IMR-90 (cell line): ENCODE measurements around the gene C14orf119. TPM values are rescaled to one million over a fixed set of nuclear protein-coding genes. Genes with fewer than 3 reads are reported as not detected.

Experiments used
- ATAC-seq: fragments of 200-7000 bp; cut with Tn5 transposase; 2 replicates; pipeline ENCODE4 v1.9.1; 2020; ENCODE audit warnings: low read depth, mild to moderate bottlenecking, moderate library complexity
- BruUV-seq: library from RNA; stranded (reverse); fragments of 400-500 nt; replicated peaks from 2 replicates; lab custom pipeline; 2021; lab: Mats Ljungman, UMichigan
- CTCF ChIA-PET: fragments of 300-600 bp; formaldehyde crosslinking; extraction: SDS; loops from one replicate; lab custom pipeline; 2021; ENCODE audit warnings: antibody characterized with exemption; lab: Yijun Ruan, JAX
- POLR2A ChIA-PET: fragments of 300-600 bp; sonication (Branson Sonifier 250); formaldehyde crosslinking; loops from one replicate; lab custom pipeline; 2022; ENCODE audit warnings: antibody characterized with exemption; ENCODE audit not compliant: unreplicated experiment; lab: Charles Lee
- DNase-seq: peaks from one replicate; pipeline ENCODE4 v3.0.0; 2013
- H2AFZ ChIP-seq: replicated peaks from 2 replicates; pipeline ENCODE3; 2013; ENCODE audit warnings: low read length, mild to moderate bottlenecking; ENCODE audit not compliant: poor library complexity
- H2AK5ac ChIP-seq: 2 replicates; pipeline ENCODE4 v1.6.1; 2013; ENCODE audit warnings: low read depth, low read length, inconsistent platforms
- H2AK9ac ChIP-seq: replicated peaks from 2 replicates; pipeline ENCODE3; 2013; ENCODE audit warnings: mild to moderate bottlenecking, low read depth, low read length, moderate library complexity; ENCODE audit not compliant: poor library complexity
- H2BK120ac ChIP-seq: 2 replicates; pipeline ENCODE4 v1.6.1; 2013; ENCODE audit warnings: low read depth, low read length, inconsistent platforms
- H2BK15ac ChIP-seq: 3 replicates; pipeline ENCODE4 v1.6.1; 2013; ENCODE audit warnings: low read depth, low read length, inconsistent platforms
- H2BK20ac ChIP-seq: 2 replicates; pipeline ENCODE4 v1.6.1; 2013; ENCODE audit warnings: low read depth, mild to moderate bottlenecking, inconsistent platforms, low read length, moderate library complexity
- H2BK5ac ChIP-seq: 2 replicates; pipeline ENCODE4 v1.6.1; 2013; ENCODE audit warnings: mild to moderate bottlenecking, low read depth, low read length, inconsistent platforms; ENCODE audit not compliant: poor library complexity, severe bottlenecking
- H3K14ac ChIP-seq: replicated peaks from 2 replicates; pipeline ENCODE4 v1.6.1; 2013; ENCODE audit warnings: low read depth, low read length, inconsistent platforms
- H3K18ac ChIP-seq: 2 replicates; pipeline ENCODE4 v1.6.1; 2013; ENCODE audit warnings: low read depth, low read length, control low read depth
- H3K23ac ChIP-seq: 2 replicates; pipeline ENCODE4 v1.6.1; 2013; ENCODE audit warnings: low read depth, low read length, inconsistent platforms
- H3K27ac ChIP-seq: 2 replicates; pipeline ENCODE4 v1.5.1; 2013; ENCODE audit warnings: mild to moderate bottlenecking, control low read depth, low read length; ENCODE audit not compliant: insufficient read depth
- H3K27me3 ChIP-seq: 2 replicates; pipeline ENCODE4 v1.6.1; 2013; ENCODE audit warnings: low read length; ENCODE audit not compliant: control insufficient read depth, insufficient read depth
- H3K36me3 ChIP-seq: 2 replicates; pipeline ENCODE4 v1.6.1; 2013; ENCODE audit warnings: low read length, mixed read lengths; ENCODE audit not compliant: control insufficient read depth, insufficient read depth
- H3K4ac ChIP-seq: 2 replicates; pipeline ENCODE4 v1.6.1; 2013; ENCODE audit warnings: low read depth, low read length, inconsistent platforms
- H3K4me1 ChIP-seq: 2 replicates; pipeline ENCODE4 v1.6.1; 2013; ENCODE audit warnings: low read length, mixed read lengths; ENCODE audit not compliant: control insufficient read depth, insufficient read depth
- H3K4me2 ChIP-seq: 2 replicates; pipeline ENCODE4 v1.6.1; 2013; ENCODE audit warnings: low read depth, mild to moderate bottlenecking, control low read depth, low read length, moderate library complexity
- H3K4me3 ChIP-seq: 2 replicates; pipeline ENCODE4 v1.5.1; 2013; ENCODE audit warnings: low read depth, mild to moderate bottlenecking, control low read depth, low read length, moderate library complexity; ENCODE audit not compliant: insufficient read depth
- H3K56ac ChIP-seq: 2 replicates; pipeline ENCODE4 v1.6.1; 2013; ENCODE audit warnings: low read length, inconsistent platforms; ENCODE audit not compliant: insufficient read depth; ENCODE audit errors: extremely low read depth
- H3K79me1 ChIP-seq, 2 experiments: 2 replicates each; pipeline ENCODE4 v1.6.1; 2013; ENCODE audit warnings: low read length in 2 of 2, inconsistent platforms in 1 of 2, low read depth in 1 of 2
- H3K9ac ChIP-seq: 2 replicates; pipeline ENCODE4 v1.6.1; 2013; ENCODE audit warnings: low read depth, low read length, control low read depth
- H3K9me1 ChIP-seq: 2 replicates; pipeline ENCODE4 v1.6.1; 2013; ENCODE audit warnings: low read length, inconsistent platforms; ENCODE audit not compliant: insufficient read depth
- H3K9me3 ChIP-seq: 2 replicates; pipeline ENCODE4 v1.6.1; 2013; ENCODE audit warnings: low read length; ENCODE audit not compliant: control insufficient read depth, insufficient read depth
- H4K20me1 ChIP-seq: 2 replicates; pipeline ENCODE4 v1.6.1; 2013; ENCODE audit warnings: low read length, inconsistent platforms; ENCODE audit not compliant: insufficient read depth
- H4K5ac ChIP-seq: 2 replicates; pipeline ENCODE4 v1.6.1; 2013; ENCODE audit warnings: mild to moderate bottlenecking, low read depth, low read length, control low read depth
- H4K8ac ChIP-seq, 2 experiments: 2 replicates each; pipeline ENCODE4 v1.6.1; 2013; ENCODE audit warnings: low read depth in 2 of 2, low read length in 2 of 2, control low read depth in 1 of 2, inconsistent platforms in 1 of 2
- H4K91ac ChIP-seq: 2 replicates; pipeline ENCODE4 v1.6.1; 2013; ENCODE audit warnings: low read depth, low read length, inconsistent platforms; ENCODE audit not compliant: insufficient read depth
- BHLHE40 ChIP-seq: fragments of 150-350 bp; IDR thresholded peaks from 2 replicates; pipeline ENCODE4 v1.6.1; 2016; ENCODE audit warnings: mild to moderate bottlenecking, low read depth, low read length
- CEBPB ChIP-seq: IDR thresholded peaks from 2 replicates; pipeline ENCODE4 v1.6.1; 2012; ENCODE audit warnings: low read depth, low read length, improper control_type of control experiment
- CHD1 ChIP-seq: IDR thresholded peaks from 2 replicates; pipeline ENCODE4 v1.6.1; 2012; ENCODE audit warnings: low read depth, low read length, improper control_type of control experiment
- ELK1 ChIP-seq: fragments of 150-350 bp; IDR thresholded peaks from 2 replicates; pipeline ENCODE4 v1.6.1; 2016; ENCODE audit warnings: low read depth, mild to moderate bottlenecking, low read length, moderate library complexity, borderline replicate concordance
- FOS ChIP-seq: fragments of 150-350 bp; IDR thresholded peaks from 2 replicates; pipeline ENCODE4 v1.6.1; 2016; ENCODE audit warnings: low read depth, low read length
- MAFK ChIP-seq: IDR thresholded peaks from 2 replicates; pipeline ENCODE4 v1.6.1; 2012; ENCODE audit warnings: low read depth, low read length, improper control_type of control experiment
- MAZ ChIP-seq: IDR thresholded peaks from 2 replicates; pipeline ENCODE4 v1.6.1; 2012; ENCODE audit warnings: low read depth, mild to moderate bottlenecking, low read length, improper control_type of control experiment, moderate library complexity, borderline replicate concordance
- MXI1 ChIP-seq: IDR thresholded peaks from 2 replicates; pipeline ENCODE4 v1.6.1; 2012; ENCODE audit warnings: low read depth, mild to moderate bottlenecking, low read length, moderate library complexity, borderline replicate concordance
- NFE2L2 ChIP-seq: fragments of 150-350 bp; IDR thresholded peaks from 2 replicates; pipeline ENCODE4 v1.6.1; 2016; ENCODE audit warnings: low read depth, mild to moderate bottlenecking, low read length
- POLR2A ChIP-seq: IDR thresholded peaks from 2 replicates; pipeline ENCODE4 v1.6.1; 2012; ENCODE audit warnings: mild to moderate bottlenecking, low read depth, low read length
- RAD21 ChIP-seq: IDR thresholded peaks from 2 replicates; pipeline ENCODE4 v1.6.1; 2012; ENCODE audit warnings: low read length, improper control_type of control experiment
- RCOR1 ChIP-seq: IDR thresholded peaks from 2 replicates; pipeline ENCODE4 v1.6.1; 2012; ENCODE audit warnings: mild to moderate bottlenecking, low read length, improper control_type of control experiment; ENCODE audit not compliant: insufficient replicate concordance
- RFX5 ChIP-seq: IDR thresholded peaks from 2 replicates; pipeline ENCODE4 v1.8.0; 2012; ENCODE audit warnings: low read depth, mild to moderate bottlenecking, low read length, moderate library complexity
- USF2 ChIP-seq: fragments of 150-350 bp; IDR thresholded peaks from 2 replicates; pipeline ENCODE4 v1.6.1; 2017; ENCODE audit warnings: mild to moderate bottlenecking, antibody characterized with exemption, low read length, low read depth
- WGBS, 2 experiments: methylation state at CpG; one replicate each; pipeline versions ENCODE4 v1.1.5 to v1.1.7; 2013; ENCODE audit warnings: missing lambda C conversion rate in 2 of 2; ENCODE audit not compliant: insufficient read length in 1 of 2; ENCODE audit errors: extremely low coverage in 2 of 2; 5-methylcytosine and 5-hydroxymethylcytosine counted together
- dilution Hi-C: fragments of 300-500 bp; cut with HindIII; formaldehyde crosslinking; loops from one replicate; pipeline ENCODE4 v1.14.3; 2018; ENCODE audit warnings: low sequenced_read_pairs; ENCODE audit not compliant: unreplicated experiment
- in situ Hi-C: fragments of 300-500 bp; cut with MboI; formaldehyde crosslinking; loops from 3 replicates; pipeline ENCODE4 v1.14.3; 2019; ENCODE audit warnings: low sequenced_read_pairs, inconsistent platforms, mixed read lengths
- intact Hi-C: fragments of 100-400 bp; cut with micrococcal nuclease; formaldehyde crosslinking; loops from 2 replicates; pipeline ENCODE4 v1.10.0; 2022
- polyA plus RNA-seq, 3 experiments: library from polyadenylated mRNA; depleted of rRNA; stranded (reverse); fragments of >200 nt; gene quantifications; 2 replicates each; pipeline ENCODE4 v1.2.3, GENCODE V29; 2012; ENCODE audit warnings: low replicate concordance in 1 of 3
- total RNA-seq: library from RNA; depleted of rRNA; stranded (reverse); fragments of >200 nt; gene quantifications from 2 replicates; pipeline ENCODE4 v1.2.3, GENCODE V29; 2012

C14orf119 gene
- total and polyA plus RNA-seq, 2 of the 4 experiments (the other 2 are of a cell fraction): 74.0 to 83.7 TPM

DNA sequence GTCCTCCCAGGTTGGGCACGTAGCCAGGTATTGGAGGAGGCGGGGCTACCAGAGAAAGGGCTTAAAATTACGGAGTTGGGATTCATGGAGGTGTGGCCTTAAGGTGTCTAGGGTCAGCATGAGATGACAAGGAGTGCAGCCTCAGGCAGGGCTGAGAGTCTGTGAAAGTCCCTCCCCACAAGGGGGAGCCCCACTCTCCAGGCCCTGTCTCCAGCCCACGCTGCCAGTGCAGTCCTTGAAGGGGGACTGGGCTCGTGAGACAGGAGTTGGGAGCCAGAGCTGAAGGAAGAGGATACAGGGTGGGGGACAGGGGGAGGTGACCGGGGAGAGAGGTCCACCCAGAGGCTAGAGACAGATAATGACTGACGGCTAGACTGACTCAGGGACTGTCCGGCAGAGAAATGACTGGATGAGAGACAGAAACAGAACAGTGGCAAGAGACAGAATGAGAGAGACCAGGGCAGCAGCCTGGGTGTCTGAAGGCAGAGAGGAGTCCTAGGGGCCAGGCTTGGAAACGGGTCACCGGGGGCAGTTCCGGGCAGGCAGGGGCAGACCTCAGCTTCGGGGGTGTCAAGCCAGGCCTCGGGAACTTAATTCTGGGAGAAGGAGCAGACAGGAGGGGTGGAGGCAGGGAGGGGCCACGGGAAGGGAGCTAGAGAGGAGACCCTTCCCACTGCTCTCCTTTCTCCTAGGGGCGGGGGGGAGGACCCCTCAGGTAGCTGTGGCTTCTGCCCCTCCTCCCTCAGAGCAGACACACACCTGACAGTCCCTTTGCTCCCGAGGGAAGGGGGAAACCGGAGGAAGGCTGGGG, 39.0 kb upstream of the C14orf119 start:
- no peak overlapping the region for H4K5ac ChIP-seq
- no peak overlapping the region for H3K18ac ChIP-seq
- peak overlapping the region; percentile 95 for H2AK9ac ChIP-seq
- peaks cover 11% of the 10 kb centered on the region; the same call in 1 of the 2 replicates for H3K4me1 ChIP-seq
- H3K56ac ChIP-seq: no peak overlapping the region
- peak overlapping the region; percentile 89 for H2AFZ ChIP-seq
- ATAC-seq: peak; percentile 70
- H3K4ac ChIP-seq: peak overlapping the region; percentile 14; the same call in 1 of the 2 replicates
- H3K27ac ChIP-seq: no peak overlapping the region; the same call in 1 of the 2 replicates
- H4K20me1 ChIP-seq: peaks cover 13% of the 10 kb centered on the region
- intact Hi-C loops: loop anchor here (1.0 to 2.0 kb wide), 2 partner anchors 53 to 492 kb away; no protein-coding TSS in a partner anchor
- H3K4me3 ChIP-seq: peak overlapping the region; percentile 62
- 0% methylated on average over 8 of the region's 17 CpGs; no CpG with 5 or more reads in 1 of the 2 experiments for WGBS, 2 experiments
- H2BK120ac ChIP-seq: no peak overlapping the region
- BruUV-seq: no TSS peak
- H2BK5ac ChIP-seq: no peak overlapping the region
- no peaks in the 10 kb centered on the region for H3K27me3 ChIP-seq
- H3K79me1 ChIP-seq: peaks cover 0 to 34% of the 10 kb centered on the region in 2 experiments; a peak in 3 of 4 replicates
- peak overlapping the region; percentile 67 for H3K23ac ChIP-seq
- DNase-seq: peak; percentile 65
- H3K9me1 ChIP-seq: no peaks in the 10 kb centered on the region
- H4K8ac ChIP-seq: no peak overlapping the region; a peak in 1 of 4 replicates
- no peaks in the 10 kb centered on the region for H3K9me3 ChIP-seq
- H2BK20ac ChIP-seq: no peak overlapping the region
- dilution Hi-C loops: no loop called here
- peaks cover 28% of the 10 kb centered on the region for H3K36me3 ChIP-seq
- peak overlapping the region; percentile 72 for H3K9ac ChIP-seq
- peak overlapping the region; percentile 52 for H2AK5ac ChIP-seq
- ChIA-PET CTCF (interaction anchor here (0.7 to 1.3 kb wide), 5 partner anchors 12 to 111 kb away, joined by 3 to 4 read pairs (median 3); no protein-coding TSS in a partner anchor), POLR2A (no interaction called here)
- H3K14ac ChIP-seq: no peak overlapping the region
- no peak overlapping the region for H4K91ac ChIP-seq
- in situ Hi-C loops: no loop called here
- H3K4me2 ChIP-seq: peak overlapping the region; percentile 75
- H2BK15ac ChIP-seq: no peak overlapping the region
- no peak for TF ChIP-seq RFX5
- TF ChIP-seq RCOR1: no peak
- no peak for TF ChIP-seq MAFK
- TF ChIP-seq BHLHE40: no peak
- TF ChIP-seq MAZ: peak; percentile 48; the same call in 1 of the 2 replicates
- TF ChIP-seq ELK1: no peak
- TF ChIP-seq USF2: no peak
- TF ChIP-seq FOS: no peak
- TF ChIP-seq POLR2A: no peak
- TF ChIP-seq CHD1: no peak
- TF ChIP-seq RAD21: peak; percentile 54
- TF ChIP-seq MXI1: 0 out of 2 replicates have a peak, but pooled peaks have one; percentile 31
- no peak for TF ChIP-seq CEBPB
- TF ChIP-seq NFE2L2: no peak
